Gastroesophageal sphincter (tissue), 3 donors: ENCODE data around the gene PNKD.

ENCODE experiments used
- POLR2A ChIP-seq, 2 donors: fragments of 450-650 bp; IDR thresholded peaks; one replicate each; pipeline ENCODE4 v1.6.1; 2017; ENCODE audit warnings: antibody characterized with exemption in 2 of 2, mild to moderate bottlenecking in 2 of 2, moderate library complexity in 1 of 2
- POLR2AphosphoS5 ChIP-seq: sonication (generic); formaldehyde crosslinking; IDR thresholded peaks from one replicate; pipeline ENCODE4 v1.6.1; 2017; ENCODE audit warnings: antibody characterized with exemption
- TF ChIP-seq, protein P1 (sequence below), 4 experiments: fragments of 200-600 bp in 2 of 4; fragments of 450-650 bp in 2 of 4; sonication (generic) in 1 of 4; IDR thresholded peaks; one replicate each; pipeline ENCODE4 v1.5.1; 2017 to 2019; ENCODE audit warnings: antibody characterized with exemption in 4 of 4, mild to moderate bottlenecking in 2 of 4, moderate library complexity in 2 of 4

- TF ChIP-seq, protein P1, sequence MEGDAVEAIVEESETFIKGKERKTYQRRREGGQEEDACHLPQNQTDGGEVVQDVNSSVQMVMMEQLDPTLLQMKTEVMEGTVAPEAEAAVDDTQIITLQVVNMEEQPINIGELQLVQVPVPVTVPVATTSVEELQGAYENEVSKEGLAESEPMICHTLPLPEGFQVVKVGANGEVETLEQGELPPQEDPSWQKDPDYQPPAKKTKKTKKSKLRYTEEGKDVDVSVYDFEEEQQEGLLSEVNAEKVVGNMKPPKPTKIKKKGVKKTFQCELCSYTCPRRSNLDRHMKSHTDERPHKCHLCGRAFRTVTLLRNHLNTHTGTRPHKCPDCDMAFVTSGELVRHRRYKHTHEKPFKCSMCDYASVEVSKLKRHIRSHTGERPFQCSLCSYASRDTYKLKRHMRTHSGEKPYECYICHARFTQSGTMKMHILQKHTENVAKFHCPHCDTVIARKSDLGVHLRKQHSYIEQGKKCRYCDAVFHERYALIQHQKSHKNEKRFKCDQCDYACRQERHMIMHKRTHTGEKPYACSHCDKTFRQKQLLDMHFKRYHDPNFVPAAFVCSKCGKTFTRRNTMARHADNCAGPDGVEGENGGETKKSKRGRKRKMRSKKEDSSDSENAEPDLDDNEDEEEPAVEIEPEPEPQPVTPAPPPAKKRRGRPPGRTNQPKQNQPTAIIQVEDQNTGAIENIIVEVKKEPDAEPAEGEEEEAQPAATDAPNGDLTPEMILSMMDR (IDR thresholded peaks at IDR 0.05), result no peak
- TF ChIP-seq POLR2AphosphoS5 (no peak), POLR2A (IDR thresholded peaks at IDR 0.05) (no peak)
These were observed 45.1 kb downstream of the PNKD start for GRCh38 chr2:218315397-218315796.
